IPS-18a (cell line): ENCODE results near the gene YTHDF1.
A peak's percentile ranks its signal among the peaks of the same experiment; 100 is the strongest.

Experiments used
- H3K27ac ChIP-seq: one replicate; pipeline ENCODE4 v1.5.1; 2013; ENCODE audit warnings: low read length
- H3K27me3 ChIP-seq: one replicate; pipeline ENCODE4 v1.6.1; 2013; ENCODE audit warnings: mild to moderate bottlenecking, low read length; ENCODE audit not compliant: control insufficient read depth, insufficient read depth
- H3K36me3 ChIP-seq: one replicate; pipeline ENCODE4 v1.6.1; 2013; ENCODE audit warnings: low read depth, low read length; ENCODE audit not compliant: control insufficient read depth
- H3K4me1 ChIP-seq: one replicate; pipeline ENCODE4 v1.6.1; 2013; ENCODE audit warnings: low read depth, low read length; ENCODE audit not compliant: control insufficient read depth
- H3K4me3 ChIP-seq: one replicate; pipeline ENCODE4 v1.5.1; 2013; ENCODE audit warnings: low read length
- H3K9ac ChIP-seq: one replicate; pipeline ENCODE4 v1.6.1; 2013; ENCODE audit warnings: mild to moderate bottlenecking, low read length, moderate library complexity
- H3K9me3 ChIP-seq: one replicate; pipeline ENCODE4 v1.6.1; 2013; ENCODE audit warnings: low read depth, low read length; ENCODE audit not compliant: control insufficient read depth

Gene YTHDF1

GRCh38 chr20:63216041-63216848 lies at the start of gene YTHDF1:
Gene YTHDF1, minus strand, starts transcription at chr20:63216131. Its CDS starts 239 bp downstream, at chr20:63215892.
- peaks cover 34% of the 10 kb centered on the region for H3K36me3 ChIP-seq
- H3K9me3 ChIP-seq = no peaks in the 10 kb centered on the region
- peak within 1 kb of the TSS; percentile 82 for H3K9ac ChIP-seq
- H3K4me1 ChIP-seq = peaks cover 4% of the 10 kb centered on the region
- peak within 1 kb of the TSS; percentile 96 for H3K4me3 ChIP-seq
- H3K27me3 ChIP-seq = no peaks in the 10 kb centered on the region
- H3K27ac ChIP-seq = no peak within 1 kb of the TSS

- Histone ChIP-seq H3K4me1 (no peaks in the 10 kb centered on the region), H3K27ac (no peak overlapping the region), H3K4me3 (no peak overlapping the region), H3K9ac (no peak overlapping the region), H3K36me3 (no peaks in the 10 kb centered on the region), H3K27me3 (no peaks in the 10 kb centered on the region), H3K9me3 (no peaks in the 10 kb centered on the region)
Observed at GRCh38 chr20:63264519-63264918, 48.6 kb upstream of the YTHDF1 start.

- H3K4me1 ChIP-seq = no peaks in the 10 kb centered on the region
- no peaks in the 10 kb centered on the region for H3K27me3 ChIP-seq
Observed at GRCh38 chr20:63264000-63264399, 48.1 kb upstream of the YTHDF1 start.

GRCh38 chr20:63262836-63263235 lies 46.9 kb upstream of the YTHDF1 start:
- no peak overlapping the region for H3K4me3 ChIP-seq
- H3K4me1 ChIP-seq = no peaks in the 10 kb centered on the region
- H3K36me3 ChIP-seq = no peaks in the 10 kb centered on the region
- H3K9me3 ChIP-seq = no peaks in the 10 kb centered on the region
- H3K9ac ChIP-seq = no peak overlapping the region
- no peaks in the 10 kb centered on the region for H3K27me3 ChIP-seq
- no peak overlapping the region for H3K27ac ChIP-seq

More at GRCh38 chr20:63264000-63264399, 48.1 kb upstream of the YTHDF1 start:
- no peaks in the 10 kb centered on the region for H3K36me3 ChIP-seq
- H3K9ac ChIP-seq = no peak overlapping the region
- no peak overlapping the region for H3K27ac ChIP-seq
- H3K4me3 ChIP-seq = no peak overlapping the region
- H3K9me3 ChIP-seq = no peaks in the 10 kb centered on the region

GRCh38 chr20:63261795-63262528 lies 46.0 kb upstream of the YTHDF1 start:
- Histone ChIP-seq H3K27ac (no peak overlapping the region), H3K4me1 (no peaks in the 10 kb centered on the region), H3K4me3 (no peak overlapping the region), H3K27me3 (no peaks in the 10 kb centered on the region), H3K9ac (no peak overlapping the region), H3K9me3 (no peaks in the 10 kb centered on the region), H3K36me3 (no peaks in the 10 kb centered on the region)

- Histone ChIP-seq H3K9ac (no peak overlapping the region), H3K4me1 (no peaks in the 10 kb centered on the region), H3K36me3 (no peaks in the 10 kb centered on the region), H3K4me3 (no peak overlapping the region), H3K9me3 (no peaks in the 10 kb centered on the region), H3K27me3 (peaks cover 3% of the 10 kb centered on the region), H3K27ac (no peak overlapping the region)
Observed at GRCh38 chr20:63261060-63261794, 45.3 kb upstream of the YTHDF1 start.

- H3K4me1 ChIP-seq = no peaks in the 10 kb centered on the region
- no peak overlapping the region for H3K4me3 ChIP-seq
- H3K27ac ChIP-seq = no peak overlapping the region
- no peaks in the 10 kb centered on the region for H3K36me3 ChIP-seq
- no peaks in the 10 kb centered on the region for H3K9me3 ChIP-seq
- peaks cover 10% of the 10 kb centered on the region for H3K27me3 ChIP-seq
- no peak overlapping the region for H3K9ac ChIP-seq
Observed at GRCh38 chr20:63260521-63260920, 44.6 kb upstream of the YTHDF1 start.

GRCh38 chr20:63259734-63260460 lies 44.0 kb upstream of the YTHDF1 start:
- Histone ChIP-seq H3K9ac (no peak overlapping the region), H3K4me3 (no peak overlapping the region), H3K36me3 (no peaks in the 10 kb centered on the region), H3K27ac (no peak overlapping the region), H3K4me1 (peaks cover 6% of the 10 kb centered on the region), H3K9me3 (no peaks in the 10 kb centered on the region), H3K27me3 (peaks cover 16% of the 10 kb centered on the region)

GRCh38 chr20:63258781-63259180 lies 42.9 kb upstream of the YTHDF1 start:
- Histone ChIP-seq H3K36me3 (no peaks in the 10 kb centered on the region), H3K4me3 (no peak overlapping the region), H3K4me1 (peaks cover 8% of the 10 kb centered on the region), H3K9ac (no peak overlapping the region), H3K9me3 (no peaks in the 10 kb centered on the region), H3K27ac (no peak overlapping the region), H3K27me3 (peaks cover 20% of the 10 kb centered on the region)

- H3K4me1 ChIP-seq = peaks cover 13% of the 10 kb centered on the region
- H3K4me3 ChIP-seq = no peak overlapping the region
- H3K36me3 ChIP-seq = no peaks in the 10 kb centered on the region
- H3K27ac ChIP-seq = no peak overlapping the region
- H3K9ac ChIP-seq = no peak overlapping the region
- peaks cover 30% of the 10 kb centered on the region for H3K27me3 ChIP-seq
- H3K9me3 ChIP-seq = no peaks in the 10 kb centered on the region
Observed at GRCh38 chr20:63257629-63258028, 41.7 kb upstream of the YTHDF1 start.

- Histone ChIP-seq H3K9me3 (no peaks in the 10 kb centered on the region), H3K27ac (no peak overlapping the region), H3K27me3 (peaks cover 36% of the 10 kb centered on the region), H3K4me3 (no peak overlapping the region), H3K36me3 (no peaks in the 10 kb centered on the region), H3K4me1 (peaks cover 13% of the 10 kb centered on the region), H3K9ac (no peak overlapping the region)
Observed at GRCh38 chr20:63256954-63257353, 41.0 kb upstream of the YTHDF1 start.
